Amniotic stem cell (primary cell): ENCODE data around the gene HBQ1.
"Not testable (repeated sequence)": the region's sequence is repeated elsewhere in the genome, so short reads cannot be mapped to it uniquely, and the experiment has no call there.

Experiments used
- DNase-seq: peaks from one replicate; lab custom pipeline; 2025; lab: John Stamatoyannopoulos, UW

HBQ1 gene

GRCh38 chr16:209359-209758 is 29.1 kb downstream of the HBQ1 start:
- not testable (repeated sequence) for DNase-seq

- not testable (repeated sequence) for DNase-seq
Observed at GRCh38 chr16:211631-212180, 31.4 kb downstream of the HBQ1 start.

GRCh38 chr16:212999-213398 is 32.7 kb downstream of the HBQ1 start:
- no peak for DNase-seq

GRCh38 chr16:220021-220420 is 39.8 kb downstream of the HBQ1 start:
- no peak for DNase-seq

- DNase-seq, result no peak
Observed at GRCh38 chr16:228151-228851, 48.0 kb downstream of the HBQ1 start.

- peak; percentile 82 for DNase-seq
Observed at GRCh38 chr16:228852-229730, 48.8 kb downstream of the HBQ1 start, which contains the start of gene LUC7L. TSS of gene LUC7L (minus strand) at chr16:229449. CDS start at chr16:229339, 110 bp downstream.

- DNase-seq, result no peak
Observed at GRCh38 chr16:229731-230281, 49.5 kb downstream of the HBQ1 start.

GRCh38 chr16:230351-230750 is 50.1 kb downstream of the HBQ1 start:
- not testable (repeated sequence) for DNase-seq
